Suprapubic skin (tissue), 4 donors: ENCODE measurements around the gene DSP.

ENCODE experiments used
- EP300 ChIP-seq: sonication (generic); formaldehyde crosslinking; IDR thresholded peaks from one replicate; pipeline ENCODE4 v1.6.1; 2017; ENCODE audit warnings: antibody characterized with exemption
- POLR2A ChIP-seq, 2 donors: fragments of 450-650 bp; IDR thresholded peaks; one replicate each; pipeline ENCODE4 v1.6.1; 2017; ENCODE audit warnings: antibody characterized with exemption in 2 of 2, mild to moderate bottlenecking in 2 of 2, moderate library complexity in 2 of 2
- POLR2AphosphoS5 ChIP-seq, 3 donors: sonication (generic); formaldehyde crosslinking; IDR thresholded peaks; one replicate each; pipeline ENCODE4 v1.6.1; 2017; ENCODE audit warnings: antibody characterized with exemption in 3 of 3
- TF ChIP-seq, protein P1 (sequence below), 2 donors: fragments of 200-600 bp in 1 of 2; fragments of 450-650 bp in 1 of 2; sonication (generic) in 1 of 2; IDR thresholded peaks; one replicate each; pipeline ENCODE4 v1.5.1; 2016 to 2019; ENCODE audit warnings: antibody characterized with exemption in 2 of 2, mild to moderate bottlenecking in 1 of 2, moderate library complexity in 1 of 2

- TF ChIP-seq, protein P1, sequence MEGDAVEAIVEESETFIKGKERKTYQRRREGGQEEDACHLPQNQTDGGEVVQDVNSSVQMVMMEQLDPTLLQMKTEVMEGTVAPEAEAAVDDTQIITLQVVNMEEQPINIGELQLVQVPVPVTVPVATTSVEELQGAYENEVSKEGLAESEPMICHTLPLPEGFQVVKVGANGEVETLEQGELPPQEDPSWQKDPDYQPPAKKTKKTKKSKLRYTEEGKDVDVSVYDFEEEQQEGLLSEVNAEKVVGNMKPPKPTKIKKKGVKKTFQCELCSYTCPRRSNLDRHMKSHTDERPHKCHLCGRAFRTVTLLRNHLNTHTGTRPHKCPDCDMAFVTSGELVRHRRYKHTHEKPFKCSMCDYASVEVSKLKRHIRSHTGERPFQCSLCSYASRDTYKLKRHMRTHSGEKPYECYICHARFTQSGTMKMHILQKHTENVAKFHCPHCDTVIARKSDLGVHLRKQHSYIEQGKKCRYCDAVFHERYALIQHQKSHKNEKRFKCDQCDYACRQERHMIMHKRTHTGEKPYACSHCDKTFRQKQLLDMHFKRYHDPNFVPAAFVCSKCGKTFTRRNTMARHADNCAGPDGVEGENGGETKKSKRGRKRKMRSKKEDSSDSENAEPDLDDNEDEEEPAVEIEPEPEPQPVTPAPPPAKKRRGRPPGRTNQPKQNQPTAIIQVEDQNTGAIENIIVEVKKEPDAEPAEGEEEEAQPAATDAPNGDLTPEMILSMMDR (IDR thresholded peaks at IDR 0.05), result no peak
- TF ChIP-seq POLR2A (IDR thresholded peaks at IDR 0.05), result no peak
- no peak for TF ChIP-seq EP300
- peak in 1 of 3 donors; percentile 82 for TF ChIP-seq POLR2AphosphoS5 (IDR thresholded peaks at IDR 0.05)
These were observed 36.2 kb upstream of the DSP start for GRCh38 chr6:7505189-7505699.
